Caco-2 (cell line): ENCODE measurements around the gene OVCA2. TPM values are rescaled to one million over a fixed set of nuclear protein-coding genes. Genes with fewer than 3 reads are reported as not detected.

Experiments used
- BruUV-seq: library from RNA; stranded (reverse); fragments of 400-500 nt; replicated peaks from 2 replicates; lab custom pipeline; 2021; lab: Mats Ljungman, UMichigan
- CTCF ChIA-PET: fragments of 300-600 bp; sonication (Branson Sonifier 250); formaldehyde crosslinking; loops from one replicate; lab custom pipeline; 2022; ENCODE audit warnings: antibody characterized with exemption; lab: Charles Lee
- POLR2A ChIA-PET: fragments of 300-600 bp; sonication (Branson Sonifier 250); formaldehyde crosslinking; loops from one replicate; lab custom pipeline; 2022; ENCODE audit warnings: antibody characterized with exemption; lab: Charles Lee
- DNase-seq, 2 experiments: peaks; one replicate each; pipeline versions ENCODE4 v3.0.0 to v3.0.0-alpha.2; 2020 to 2022
- H3K27me3 ChIP-seq: replicated peaks from 2 replicates; pipeline ENCODE4 v1.6.0; 2011; ENCODE audit warnings: low read length; ENCODE audit not compliant: control insufficient read depth, insufficient read depth
- H3K36me3 ChIP-seq: 2 replicates; pipeline ENCODE4 v1.5.1; 2011; ENCODE audit warnings: low read length; ENCODE audit not compliant: control insufficient read depth, insufficient read depth
- H3K4me1 ChIP-seq: fragments of 250-450 bp; sonication (Bioruptor Pico); 2 replicates; pipeline ENCODE4 v1.5.1; 2020; ENCODE audit warnings: mild to moderate bottlenecking
- H3K4me3 ChIP-seq: 2 replicates; pipeline ENCODE4 v1.5.1; 2011; ENCODE audit warnings: low read depth, mild to moderate bottlenecking, control low read depth, low read length
- H3K9me3 ChIP-seq: fragments of 250-450 bp; sonication (Bioruptor Pico); 2 replicates; pipeline ENCODE4 v1.5.1; 2020; ENCODE audit warnings: mild to moderate bottlenecking, moderate library complexity
- H3K27ac Mint-ChIP-seq: one replicate; pipeline ENCODE4 v1.8.0; 2022; ENCODE audit warnings: mixed read lengths; ENCODE audit not compliant: unreplicated experiment
- H3K27me3 Mint-ChIP-seq: one replicate; pipeline ENCODE4 v1.8.0; 2022; ENCODE audit warnings: mixed read lengths; ENCODE audit not compliant: insufficient read depth, unreplicated experiment
- H3K36me3 Mint-ChIP-seq: one replicate; pipeline ENCODE4 v1.8.0; 2022; ENCODE audit warnings: mild to moderate bottlenecking, mixed read lengths; ENCODE audit not compliant: insufficient read depth, unreplicated experiment
- H3K4me1 Mint-ChIP-seq: one replicate; pipeline ENCODE4 v1.8.0; 2022; ENCODE audit warnings: low read depth, mixed read lengths; ENCODE audit not compliant: unreplicated experiment
- H3K4me3 Mint-ChIP-seq: one replicate; pipeline ENCODE4 v1.8.0; 2022; ENCODE audit warnings: mild to moderate bottlenecking, moderate library complexity, mixed read lengths; ENCODE audit not compliant: unreplicated experiment
- H3K9me3 Mint-ChIP-seq: one replicate; pipeline ENCODE4 v1.8.0; 2022; ENCODE audit warnings: mixed read lengths; ENCODE audit not compliant: unreplicated experiment
- intact Hi-C: fragments of 100-400 bp; cut with micrococcal nuclease; formaldehyde crosslinking; loops from one replicate; pipeline ENCODE4 v1.10.0; 2022; ENCODE audit not compliant: unreplicated experiment
- total RNA-seq: library from RNA; stranded (reverse); gene quantifications from 2 replicates; pipeline ENCODE4 v1.2.3, GENCODE V29; 2022
- TF ChIP-seq, protein P1 (sequence below), 2 experiments: fragments of 200-600 bp in 1 of 2; IDR thresholded peaks; 1 replicate in 1 of 2; 2 replicates in 1 of 2; pipeline versions ENCODE4 v1.5.1 to v1.8.0; 2011 to 2022; ENCODE audit warnings: antibody characterized with exemption in 1 of 2, control low read depth in 1 of 2, inconsistent platforms in 1 of 2, low read depth in 1 of 2, low read length in 1 of 2, mild to moderate bottlenecking in 1 of 2, moderate library complexity in 1 of 2; ENCODE audit not compliant: insufficient read depth in 1 of 2, severe bottlenecking in 1 of 2, unreplicated experiment in 1 of 2

Gene OVCA2
- total RNA-seq, 1 experiment from 2014 or later: 39.3 TPM

- H3K4me1 Mint-ChIP-seq: no peaks in the 10 kb centered on the region
- Histone ChIP-seq H3K9me3 (no peaks in the 10 kb centered on the region), H3K4me3 (peak overlapping the region; percentile 73), H3K27me3 (no peaks in the 10 kb centered on the region), H3K36me3 (no peaks in the 10 kb centered on the region), H3K4me1 (peaks cover 5% of the 10 kb centered on the region)
- DNase-seq: no peak
- BruUV-seq: no TSS peak
- peaks cover 12% of the 10 kb centered on the region for H3K27me3 Mint-ChIP-seq
- peak overlapping the region; percentile 76 for H3K4me3 Mint-ChIP-seq
- TF ChIP-seq, protein P1, sequence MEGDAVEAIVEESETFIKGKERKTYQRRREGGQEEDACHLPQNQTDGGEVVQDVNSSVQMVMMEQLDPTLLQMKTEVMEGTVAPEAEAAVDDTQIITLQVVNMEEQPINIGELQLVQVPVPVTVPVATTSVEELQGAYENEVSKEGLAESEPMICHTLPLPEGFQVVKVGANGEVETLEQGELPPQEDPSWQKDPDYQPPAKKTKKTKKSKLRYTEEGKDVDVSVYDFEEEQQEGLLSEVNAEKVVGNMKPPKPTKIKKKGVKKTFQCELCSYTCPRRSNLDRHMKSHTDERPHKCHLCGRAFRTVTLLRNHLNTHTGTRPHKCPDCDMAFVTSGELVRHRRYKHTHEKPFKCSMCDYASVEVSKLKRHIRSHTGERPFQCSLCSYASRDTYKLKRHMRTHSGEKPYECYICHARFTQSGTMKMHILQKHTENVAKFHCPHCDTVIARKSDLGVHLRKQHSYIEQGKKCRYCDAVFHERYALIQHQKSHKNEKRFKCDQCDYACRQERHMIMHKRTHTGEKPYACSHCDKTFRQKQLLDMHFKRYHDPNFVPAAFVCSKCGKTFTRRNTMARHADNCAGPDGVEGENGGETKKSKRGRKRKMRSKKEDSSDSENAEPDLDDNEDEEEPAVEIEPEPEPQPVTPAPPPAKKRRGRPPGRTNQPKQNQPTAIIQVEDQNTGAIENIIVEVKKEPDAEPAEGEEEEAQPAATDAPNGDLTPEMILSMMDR (IDR thresholded peaks at IDR 0.05; ENCODE audit: insufficient read depth in 1 of 2, low read depth in 1 of 2, low read length in 1 of 2, severe bottlenecking in 1 of 2, unreplicated experiment in 1 of 2): no peak
- ChIA-PET CTCF (interaction anchor here (0.6 to 3.7 kb wide), 10 partner anchors 27 to 360 kb away, joined by 3 to 57 read pairs (median 4); no protein-coding TSS in a partner anchor), POLR2A (no interaction called here)
- no peak overlapping the region for H3K27ac Mint-ChIP-seq
- no peaks in the 10 kb centered on the region for H3K9me3 Mint-ChIP-seq
- H3K36me3 Mint-ChIP-seq: peaks cover 23% of the 10 kb centered on the region
- intact Hi-C loops: loop anchor here (10.0 kb wide), 1 partner anchor 229 kb away; no protein-coding TSS in a partner anchor
These were observed 13.7 kb downstream of the OVCA2 start for GRCh38 chr17:2055292-2056205.

DNA sequence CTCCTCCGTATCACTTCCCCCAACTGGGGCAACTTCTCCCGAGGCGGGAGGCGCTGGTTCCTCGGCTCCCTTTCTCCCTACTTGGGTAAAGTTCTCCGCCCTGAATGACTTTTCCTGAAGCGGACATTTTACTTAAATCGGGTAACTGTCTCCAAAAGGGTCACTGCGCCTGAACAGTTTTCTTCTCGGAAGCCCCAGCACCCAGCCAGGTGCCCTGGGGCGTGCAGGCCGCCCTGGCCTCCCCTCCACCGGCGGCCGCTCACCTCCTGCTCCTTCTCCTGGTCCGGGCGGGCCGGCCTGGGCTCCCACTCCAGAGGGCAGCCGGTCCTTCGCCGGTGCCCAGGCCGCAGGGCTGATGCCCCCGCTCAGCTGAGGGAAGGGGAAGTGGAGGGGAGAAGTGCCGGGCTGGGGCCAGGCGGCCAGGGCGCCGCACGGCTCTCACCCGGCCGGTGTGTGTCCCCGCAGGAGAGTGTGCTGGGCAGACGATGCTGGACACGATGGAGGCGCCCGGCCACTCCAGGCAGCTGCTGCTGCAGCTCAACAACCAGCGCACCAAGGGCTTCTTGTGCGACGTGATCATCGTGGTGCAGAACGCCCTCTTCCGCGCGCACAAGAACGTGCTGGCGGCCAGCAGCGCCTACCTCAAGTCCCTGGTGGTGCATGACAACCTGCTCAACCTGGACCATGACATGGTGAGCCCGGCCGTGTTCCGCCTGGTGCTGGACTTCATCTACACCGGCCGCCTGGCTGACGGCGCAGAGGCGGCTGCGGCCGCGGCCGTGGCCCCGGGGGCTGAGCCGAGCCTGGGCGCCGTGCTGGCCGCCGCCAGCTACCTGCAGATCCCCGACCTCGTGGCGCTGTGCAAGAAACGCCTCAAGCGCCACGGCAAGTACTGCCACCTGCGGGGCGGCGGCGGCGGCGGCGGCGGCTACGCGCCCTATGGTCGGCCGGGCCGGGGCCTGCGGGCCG, 14.7 kb downstream of the OVCA2 start:
- CTCF ChIA-PET: interaction anchor here (0.6 to 3.7 kb wide), 3 partner anchors 62 to 204 kb away, joined by 4 to 57 read pairs (median 4); no protein-coding TSS in a partner anchor
- Mint-ChIP-seq H3K4me1 (no peaks in the 10 kb centered on the region), H3K36me3 (peaks cover 16% of the 10 kb centered on the region), H3K4me3 (no peak overlapping the region), H3K9me3 (no peaks in the 10 kb centered on the region), H3K27ac (no peak overlapping the region), H3K27me3 (peaks cover 9% of the 10 kb centered on the region)
- H3K4me1 ChIP-seq: peaks cover 5% of the 10 kb centered on the region
- BruUV-seq: no TSS peak
- TF ChIP-seq, protein P1 (IDR thresholded peaks at IDR 0.05; ENCODE audit: insufficient read depth in 1 of 2, low read depth in 1 of 2, low read length in 1 of 2, severe bottlenecking in 1 of 2, unreplicated experiment in 1 of 2): no peak
- H3K9me3 ChIP-seq: no peaks in the 10 kb centered on the region
- no peaks in the 10 kb centered on the region for H3K27me3 ChIP-seq
- H3K36me3 ChIP-seq: no peaks in the 10 kb centered on the region
- POLR2A ChIA-PET: no interaction called here
- intact Hi-C loops: loop anchor here (10.0 kb wide), 1 partner anchor 228 kb away; no protein-coding TSS in a partner anchor
- H3K4me3 ChIP-seq: no peak overlapping the region
- no peak for DNase-seq
